WTC11 (cell line): ENCODE results near the gene MON1A. TPM values are rescaled to one million over a fixed set of nuclear protein-coding genes. Genes with fewer than 3 reads are reported as not detected.

Experiments used
- ATAC-seq: fragments of 200-7000 bp; cut with Tn5 transposase; 2 replicates; pipeline ENCODE4 v1.10.0; 2021; ENCODE audit warnings: mild to moderate bottlenecking, moderate library complexity
- CTCF ChIA-PET: fragments of 300-600 bp; sonication (Branson Sonifier 250); formaldehyde crosslinking; loops from one replicate; lab custom pipeline; 2021; ENCODE audit warnings: antibody characterized with exemption; lab: Charles Lee
- POLR2A ChIA-PET: fragments of 350-600 bp; sonication (Branson Sonifier 250); formaldehyde crosslinking; loops from one replicate; lab custom pipeline; 2021; ENCODE audit warnings: antibody characterized with exemption; lab: Charles Lee
- DNase-seq: peaks from one replicate; pipeline ENCODE4 v3.0.0; 2021; ENCODE audit warnings: low spot score
- H3K27ac Mint-ChIP-seq: 2 replicates; pipeline ENCODE4 v1.8.0; 2021; ENCODE audit warnings: mixed read lengths
- H3K27me3 Mint-ChIP-seq: 2 replicates; pipeline ENCODE4 v1.8.0; 2021; ENCODE audit warnings: low read depth, mild to moderate bottlenecking, moderate library complexity, mixed read lengths
- H3K36me3 Mint-ChIP-seq: 2 replicates; pipeline ENCODE4 v1.8.0; 2021; ENCODE audit warnings: mixed read lengths
- H3K4me1 Mint-ChIP-seq: 2 replicates; pipeline ENCODE4 v1.8.0; 2022; ENCODE audit warnings: mixed read lengths
- H3K4me3 Mint-ChIP-seq: 2 replicates; pipeline ENCODE4 v1.8.0; 2021; ENCODE audit warnings: mild to moderate bottlenecking, moderate library complexity, mixed read lengths
- H3K9me3 Mint-ChIP-seq: 2 replicates; pipeline ENCODE4 v1.8.0; 2021; ENCODE audit warnings: mixed read lengths
- AFF4 ChIP-seq: sonication (generic); formaldehyde crosslinking; IDR thresholded peaks from 2 replicates; pipeline ENCODE4 v1.8.1; 2023; ENCODE audit warnings: mild to moderate bottlenecking, missing genetic modification reagents, borderline replicate concordance
- ARID4B ChIP-seq: sonication (generic); formaldehyde crosslinking; IDR thresholded peaks from 2 replicates; pipeline ENCODE4 v1.8.0; 2023; ENCODE audit warnings: missing genetic modification reagents, mild to moderate bottlenecking, borderline replicate concordance
- ATF1 ChIP-seq: sonication (generic); formaldehyde crosslinking; IDR thresholded peaks from 2 replicates; pipeline ENCODE4 v1.8.1; 2023; ENCODE audit warnings: mild to moderate bottlenecking, moderate library complexity, missing genetic modification reagents
- ATF2 ChIP-seq: sonication (generic); formaldehyde crosslinking; IDR thresholded peaks from 2 replicates; pipeline ENCODE4 v1.8.1; 2022; ENCODE audit warnings: low read depth, missing genetic modification reagents, borderline replicate concordance
- ATF6 ChIP-seq: sonication (generic); formaldehyde crosslinking; IDR thresholded peaks from 2 replicates; pipeline ENCODE4 v1.8.1; 2023; ENCODE audit warnings: mild to moderate bottlenecking, missing genetic modification reagents
- CBFB ChIP-seq: sonication (generic); formaldehyde crosslinking; IDR thresholded peaks from 2 replicates; pipeline ENCODE4 v1.8.1; 2022; ENCODE audit warnings: mild to moderate bottlenecking, low read depth, missing genetic modification reagents
- CDX4 ChIP-seq: fragments of 250-450 bp; sonication (Bioruptor Pico); IDR thresholded peaks from 2 replicates; pipeline ENCODE4 v1.9.0; 2021; ENCODE audit warnings: moderate library complexity, mild to moderate bottlenecking, inconsistent platforms, borderline replicate concordance
- CREM ChIP-seq: sonication (generic); formaldehyde crosslinking; IDR thresholded peaks from 2 replicates; pipeline ENCODE4 v1.8.1; 2022; ENCODE audit warnings: mild to moderate bottlenecking, missing genetic modification reagents, moderate library complexity
- FOXK1 ChIP-seq: sonication (generic); formaldehyde crosslinking; IDR thresholded peaks from 2 replicates; pipeline ENCODE4 v1.8.0; 2022; ENCODE audit warnings: mild to moderate bottlenecking, moderate library complexity, missing genetic modification reagents
- GTF2I ChIP-seq: fragments of 250-450 bp; sonication (Bioruptor Pico); conservative IDR thresholded peaks from 2 replicates; pipeline ENCODE4 v1.4.0; 2021; ENCODE audit warnings: mild to moderate bottlenecking
- HMGA2 ChIP-seq: fragments of 250-450 bp; sonication (Bioruptor Pico); IDR thresholded peaks from 2 replicates; pipeline ENCODE4 v1.4.0; 2021; ENCODE audit warnings: mild to moderate bottlenecking, moderate library complexity
- IRF1 ChIP-seq: sonication (generic); formaldehyde crosslinking; IDR thresholded peaks from 2 replicates; pipeline ENCODE4 v1.8.0; 2023; ENCODE audit warnings: missing genetic modification reagents
- MYBL2 ChIP-seq: sonication (generic); formaldehyde crosslinking; IDR thresholded peaks from 2 replicates; pipeline ENCODE4 v1.8.1; 2023; ENCODE audit warnings: mild to moderate bottlenecking, moderate library complexity, missing genetic modification reagents
- NFATC4 ChIP-seq: fragments of 250-450 bp; sonication (Bioruptor Pico); IDR thresholded peaks from 2 replicates; pipeline ENCODE4 v1.9.0; 2021; ENCODE audit warnings: mild to moderate bottlenecking
- NFE2L1 ChIP-seq: sonication (generic); formaldehyde crosslinking; IDR thresholded peaks from 2 replicates; pipeline ENCODE4 v1.8.1; 2023; ENCODE audit warnings: missing genetic modification reagents
- NR1H2 ChIP-seq: sonication (generic); formaldehyde crosslinking; IDR thresholded peaks from 2 replicates; pipeline ENCODE4 v1.9.0; 2021; ENCODE audit warnings: mild to moderate bottlenecking, moderate library complexity, missing genetic modification reagents
- NR3C1 ChIP-seq: sonication (generic); formaldehyde crosslinking; conservative IDR thresholded peaks from 2 replicates; pipeline ENCODE4 v1.8.1; 2023; ENCODE audit warnings: low read depth, mild to moderate bottlenecking, missing genetic modification reagents
- TEAD1 ChIP-seq: sonication (generic); formaldehyde crosslinking; IDR thresholded peaks from 2 replicates; pipeline ENCODE4 v1.8.0; 2022; ENCODE audit warnings: mild to moderate bottlenecking, missing genetic modification reagents
- TP53 ChIP-seq: sonication (generic); formaldehyde crosslinking; IDR thresholded peaks from 2 replicates; pipeline ENCODE4 v1.8.1; 2023; ENCODE audit warnings: mild to moderate bottlenecking, missing genetic modification reagents
- ZBTB43 ChIP-seq: sonication (generic); formaldehyde crosslinking; IDR thresholded peaks from 2 replicates; pipeline ENCODE4 v1.8.1; 2023; ENCODE audit warnings: mild to moderate bottlenecking, missing genetic modification reagents
- ZMAT4 ChIP-seq: fragments of 250-450 bp; sonication (Bioruptor Pico); IDR thresholded peaks from 2 replicates; pipeline ENCODE4 v1.9.0; 2021; ENCODE audit warnings: mild to moderate bottlenecking
- ZNF232 ChIP-seq: sonication (generic); formaldehyde crosslinking; IDR thresholded peaks from 2 replicates; pipeline ENCODE4 v1.8.0; 2022; ENCODE audit warnings: mild to moderate bottlenecking, missing genetic modification reagents
- ZNF263 ChIP-seq: sonication (generic); formaldehyde crosslinking; IDR thresholded peaks from 2 replicates; pipeline ENCODE4 v1.8.1; 2022; ENCODE audit warnings: low read depth, mild to moderate bottlenecking, moderate library complexity, missing genetic modification reagents
- ZNF416 ChIP-seq: fragments of 250-450 bp; sonication (Bioruptor Pico); IDR thresholded peaks from 2 replicates; pipeline ENCODE4 v1.9.0; 2021; ENCODE audit warnings: mild to moderate bottlenecking, inconsistent platforms
- total RNA-seq: library from RNA; stranded (reverse); gene quantifications from 3 replicates; pipeline ENCODE4 v1.2.3, GENCODE V29; 2021

Gene MON1A
- total RNA-seq, 1 experiment from 2014 or later, result 8.6 TPM

GRCh38 chr3:49889296-49889695, 40.3 kb downstream of the MON1A start (continued):
- TF ChIP-seq IRF1, result no peak
- no peak for TF ChIP-seq CREM (CRISPR knock-in tag)
- no peak for TF ChIP-seq ZMAT4
- TF ChIP-seq FOXK1 (CRISPR knock-in tag), result no peak
- no peak for TF ChIP-seq ZNF263 (CRISPR knock-in tag)
- TF ChIP-seq, all 79 proteins: peak for 0

- Mint-ChIP-seq H3K27me3 (no peaks in the 10 kb centered on the region), H3K4me1 (peaks cover 6% of the 10 kb centered on the region), H3K4me3 (no peak overlapping the region), H3K9me3 (no peaks in the 10 kb centered on the region), H3K36me3 (no peaks in the 10 kb centered on the region), H3K27ac (no peak overlapping the region)
- no peak for TF ChIP-seq NR3C1 (CRISPR knock-in tag)
- no peak for TF ChIP-seq HMGA2
- no peak for TF ChIP-seq FOXK1 (CRISPR knock-in tag)
- no peak for TF ChIP-seq AFF4 (CRISPR knock-in tag)
- no peak for TF ChIP-seq CBFB (CRISPR knock-in tag)
- TF ChIP-seq CDX4 (CRISPR knock-in tag), result no peak
- no peak for TF ChIP-seq ATF1 (CRISPR knock-in tag)
- TF ChIP-seq ARID4B, result no peak
- TF ChIP-seq MYBL2 (CRISPR knock-in tag), result no peak
- no peak for TF ChIP-seq ZBTB43 (CRISPR knock-in tag)
- no peak for TF ChIP-seq ATF6 (CRISPR knock-in tag)
- no peak for TF ChIP-seq NR1H2
- no peak for TF ChIP-seq ZNF232 (CRISPR knock-in tag)
- no peak for TF ChIP-seq TP53 (CRISPR knock-in tag)
- TF ChIP-seq NFATC4, result no peak
- TF ChIP-seq NFE2L1, result no peak
- no peak for TF ChIP-seq TEAD1 (CRISPR knock-in tag)
- TF ChIP-seq GTF2I (CRISPR knock-in tag), result no peak
- TF ChIP-seq ATF2 (CRISPR knock-in tag), result no peak
- no peak for TF ChIP-seq ZNF416 (CRISPR knock-in tag)
- no peak for ATAC-seq
- POLR2A ChIA-PET, result no interaction called here
- DNase-seq, result no peak
- CTCF ChIA-PET, result no interaction called here
Observed at GRCh38 chr3:49886922-49887265, 42.7 kb downstream of the MON1A start.
